Hepatocyte (in vitro differentiated cells): ENCODE results near the gene LAMC2. TPM values are rescaled to one million over a fixed set of nuclear protein-coding genes. Genes with fewer than 3 reads are reported as not detected.

Experiments used
- DNase-seq: peaks from one replicate; pipeline ENCODE4 v3.0.0-alpha.2; 2016; ENCODE audit warnings: low spot score
- H2AFZ ChIP-seq: fragments of 200-600 bp; sonication (generic); 2 replicates; pipeline ENCODE4 v1.6.0; 2016; ENCODE audit warnings: antibody characterized with exemption, mild to moderate bottlenecking
- H3K27ac ChIP-seq: fragments of 200-600 bp; sonication (generic); 2 replicates; pipeline ENCODE4 v1.5.1; 2016; ENCODE audit warnings: mild to moderate bottlenecking
- H3K27me3 ChIP-seq: fragments of 200-600 bp; sonication (generic); 2 replicates; pipeline ENCODE4 v1.6.1; 2016
- H3K36me3 ChIP-seq: fragments of 200-600 bp; sonication (generic); replicated peaks from 2 replicates; pipeline ENCODE4 v1.5.1; 2016; ENCODE audit warnings: low read depth; ENCODE audit not compliant: insufficient read depth
- H3K4me1 ChIP-seq: fragments of 200-600 bp; sonication (generic); 2 replicates; pipeline ENCODE4 v1.5.1; 2016; ENCODE audit warnings: mild to moderate bottlenecking, moderate library complexity; ENCODE audit not compliant: insufficient read depth
- H3K4me2 ChIP-seq: fragments of 200-600 bp; sonication (generic); 2 replicates; pipeline ENCODE4 v1.6.0; 2016
- H3K4me3 ChIP-seq: fragments of 200-600 bp; sonication (generic); 2 replicates; pipeline ENCODE4 v1.5.1; 2016; ENCODE audit warnings: mild to moderate bottlenecking
- H3K79me2 ChIP-seq: fragments of 200-600 bp; sonication (generic); 2 replicates; pipeline ENCODE4 v1.6.0; 2017; ENCODE audit warnings: mild to moderate bottlenecking
- H3K9me2 ChIP-seq: fragments of 200-600 bp; sonication (generic); replicated peaks from 2 replicates; pipeline ENCODE4 v1.6.0; 2017; ENCODE audit warnings: mild to moderate bottlenecking; ENCODE audit not compliant: insufficient read depth
- H3K9me3 ChIP-seq: fragments of 200-600 bp; sonication (generic); 2 replicates; pipeline ENCODE4 v1.5.1; 2016; ENCODE audit warnings: low read depth, mild to moderate bottlenecking
- H4K20me1 ChIP-seq: fragments of 200-600 bp; sonication (generic); 2 replicates; pipeline ENCODE4 v1.6.0; 2016; ENCODE audit warnings: mild to moderate bottlenecking; ENCODE audit not compliant: insufficient read depth, poor library complexity, severe bottlenecking
- EZH2 ChIP-seq: fragments of 200-600 bp; sonication (generic); IDR thresholded peaks from 2 replicates; pipeline ENCODE4 v1.6.1; 2016; ENCODE audit warnings: antibody characterized with exemption, mild to moderate bottlenecking, borderline replicate concordance
- EZH2phosphoT487 ChIP-seq: fragments of 200-600 bp; sonication (generic); IDR thresholded peaks from one replicate; pipeline ENCODE4 v1.6.1; 2018; ENCODE audit warnings: antibody characterized with exemption, mild to moderate bottlenecking, low read depth, moderate library complexity; ENCODE audit not compliant: unreplicated experiment, severe bottlenecking
- WGBS: methylation state at CpG from one replicate; pipeline ENCODE4 v1.1.6; 2016; ENCODE audit warnings: low lambda C conversion rate; ENCODE audit errors: missing lambda C conversion rate; 5-methylcytosine and 5-hydroxymethylcytosine counted together
- polyA plus RNA-seq: library from polyadenylated mRNA; unstranded; fragments of >200 nt; fragmentation: Nextera tagmentation; extraction: Ambion mirVana; gene quantifications from 2 replicates; pipeline ENCODE4 v1.2.1, GENCODE V29; 2016
- total RNA-seq: library from RNA; depleted of rRNA; stranded (reverse); fragments of >200 nt; gene quantifications from 2 replicates; pipeline ENCODE4 v1.2.3, GENCODE V29; 2014
- TF ChIP-seq, protein P1 (sequence below): fragments of 200-600 bp; sonication (generic); IDR thresholded peaks from 2 replicates; pipeline ENCODE4 v1.5.1; 2016; ENCODE audit warnings: antibody characterized with exemption, mild to moderate bottlenecking; ENCODE audit not compliant: poor library complexity

LAMC2 gene
- total and polyA plus RNA-seq, 2 experiments from 2014 or later = 45.3 to 76.3 TPM

- Histone ChIP-seq H2AFZ (no peak overlapping the region), H3K4me3 (no peak overlapping the region), H4K20me1 (no peaks in the 10 kb centered on the region), H3K79me2 (no peaks in the 10 kb centered on the region), H3K36me3 (no peaks in the 10 kb centered on the region), H3K4me2 (no peak overlapping the region), H3K9me2 (no peaks in the 10 kb centered on the region), H3K9me3 (no peaks in the 10 kb centered on the region), H3K27me3 (no peaks in the 10 kb centered on the region), H3K4me1 (no peaks in the 10 kb centered on the region), H3K27ac (no peak overlapping the region)
- peak; percentile 55 for DNase-seq
- no peak for TF ChIP-seq EZH2
- TF ChIP-seq, protein P1, sequence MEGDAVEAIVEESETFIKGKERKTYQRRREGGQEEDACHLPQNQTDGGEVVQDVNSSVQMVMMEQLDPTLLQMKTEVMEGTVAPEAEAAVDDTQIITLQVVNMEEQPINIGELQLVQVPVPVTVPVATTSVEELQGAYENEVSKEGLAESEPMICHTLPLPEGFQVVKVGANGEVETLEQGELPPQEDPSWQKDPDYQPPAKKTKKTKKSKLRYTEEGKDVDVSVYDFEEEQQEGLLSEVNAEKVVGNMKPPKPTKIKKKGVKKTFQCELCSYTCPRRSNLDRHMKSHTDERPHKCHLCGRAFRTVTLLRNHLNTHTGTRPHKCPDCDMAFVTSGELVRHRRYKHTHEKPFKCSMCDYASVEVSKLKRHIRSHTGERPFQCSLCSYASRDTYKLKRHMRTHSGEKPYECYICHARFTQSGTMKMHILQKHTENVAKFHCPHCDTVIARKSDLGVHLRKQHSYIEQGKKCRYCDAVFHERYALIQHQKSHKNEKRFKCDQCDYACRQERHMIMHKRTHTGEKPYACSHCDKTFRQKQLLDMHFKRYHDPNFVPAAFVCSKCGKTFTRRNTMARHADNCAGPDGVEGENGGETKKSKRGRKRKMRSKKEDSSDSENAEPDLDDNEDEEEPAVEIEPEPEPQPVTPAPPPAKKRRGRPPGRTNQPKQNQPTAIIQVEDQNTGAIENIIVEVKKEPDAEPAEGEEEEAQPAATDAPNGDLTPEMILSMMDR = no peak
- no peak for TF ChIP-seq EZH2phosphoT487
- WGBS = 68% methylated on average over 9 of the region's 9 CpGs
These were observed 12.4 kb downstream of the LAMC2 start for GRCh38 chr1:183198463-183198862.

DNA sequence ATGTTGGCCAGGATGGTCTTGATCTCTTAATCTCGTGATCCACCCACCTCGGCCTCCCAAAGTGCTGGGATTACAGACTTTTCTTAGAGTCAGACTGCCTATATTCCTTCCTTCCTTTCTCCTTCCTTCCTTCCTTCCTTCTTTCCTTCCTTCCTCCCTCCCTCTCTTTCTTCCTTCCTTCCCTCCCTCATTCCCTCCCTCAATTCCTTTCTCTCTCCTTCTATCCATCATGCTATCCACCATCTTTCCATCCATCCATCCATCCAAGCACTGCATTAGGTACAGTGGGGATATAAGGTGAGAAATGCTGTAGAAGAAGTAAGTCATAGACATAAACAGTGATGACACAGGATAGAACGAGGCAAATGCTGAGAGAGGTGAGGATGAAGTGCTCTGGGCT, 13.2 kb downstream of the LAMC2 start:
- H3K9me3 ChIP-seq = no peaks in the 10 kb centered on the region
- H2AFZ ChIP-seq = no peak overlapping the region
- no peak overlapping the region for H3K4me2 ChIP-seq
- TF ChIP-seq, protein P1 = no peak
- TF ChIP-seq EZH2 (no peak), EZH2phosphoT487 (no peak)
- no peaks in the 10 kb centered on the region for H3K27me3 ChIP-seq
- no peak overlapping the region for H3K27ac ChIP-seq
- no peak for DNase-seq
- H3K9me2 ChIP-seq = no peaks in the 10 kb centered on the region
- no peaks in the 10 kb centered on the region for H4K20me1 ChIP-seq
- no peaks in the 10 kb centered on the region for H3K36me3 ChIP-seq
- no peaks in the 10 kb centered on the region for H3K4me1 ChIP-seq
- H3K4me3 ChIP-seq = no peak overlapping the region
- WGBS = 91% methylated on average over 3 of the region's 3 CpGs
- H3K79me2 ChIP-seq = no peaks in the 10 kb centered on the region

DNA sequence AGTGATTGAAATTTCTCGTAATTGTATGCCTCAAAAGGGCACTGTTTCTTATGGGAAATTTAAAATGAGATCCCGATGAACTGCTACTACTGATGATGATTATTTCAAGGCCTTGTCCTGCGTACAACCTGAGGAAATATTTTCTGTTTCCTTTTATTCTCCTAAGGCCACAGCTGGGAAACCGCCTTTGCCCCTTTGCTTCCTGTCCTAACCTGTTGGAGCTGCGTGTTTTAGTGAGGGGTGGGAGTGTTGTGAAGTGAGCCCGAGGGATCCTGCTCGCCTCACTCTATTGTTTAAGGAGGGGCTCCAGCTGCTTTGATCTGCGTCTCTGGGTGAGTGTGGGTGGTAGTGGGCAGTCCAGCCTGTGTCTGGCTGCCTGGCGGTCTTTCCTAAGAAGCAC, 14.4 kb downstream of the LAMC2 start:
- no peaks in the 10 kb centered on the region for H3K27me3 ChIP-seq
- no peak for TF ChIP-seq EZH2
- H3K4me2 ChIP-seq = no peak overlapping the region
- H3K9me3 ChIP-seq = no peaks in the 10 kb centered on the region
- H3K27ac ChIP-seq = no peak overlapping the region
- no peak for DNase-seq
- no peaks in the 10 kb centered on the region for H3K9me2 ChIP-seq
- WGBS = 75% methylated on average over 9 of the region's 9 CpGs
- no peaks in the 10 kb centered on the region for H3K79me2 ChIP-seq
- no peaks in the 10 kb centered on the region for H3K36me3 ChIP-seq
- no peaks in the 10 kb centered on the region for H3K4me1 ChIP-seq
- no peaks in the 10 kb centered on the region for H4K20me1 ChIP-seq
- no peak overlapping the region for H3K4me3 ChIP-seq
- H2AFZ ChIP-seq = no peak overlapping the region

GRCh38 chr1:183203094-183203493, 17.0 kb downstream of the LAMC2 start:
- H3K9me2 ChIP-seq = no peaks in the 10 kb centered on the region
- no peaks in the 10 kb centered on the region for H3K79me2 ChIP-seq
- H3K4me2 ChIP-seq = no peak overlapping the region
- no peaks in the 10 kb centered on the region for H3K9me3 ChIP-seq
- H2AFZ ChIP-seq = no peak overlapping the region
- H3K27ac ChIP-seq = no peak overlapping the region
- DNase-seq = no peak
- H3K4me1 ChIP-seq = no peaks in the 10 kb centered on the region
- no peaks in the 10 kb centered on the region for H3K36me3 ChIP-seq
- H3K4me3 ChIP-seq = no peak overlapping the region
- H3K27me3 ChIP-seq = no peaks in the 10 kb centered on the region
- TF ChIP-seq, protein P1 = no peak
- no peak for TF ChIP-seq EZH2phosphoT487
- TF ChIP-seq EZH2 = no peak
- H4K20me1 ChIP-seq = no peaks in the 10 kb centered on the region
- WGBS = 96% methylated on average over 3 of the region's 3 CpGs
